Measurements from ENCODE around the gene FNBP1.

DNA sequence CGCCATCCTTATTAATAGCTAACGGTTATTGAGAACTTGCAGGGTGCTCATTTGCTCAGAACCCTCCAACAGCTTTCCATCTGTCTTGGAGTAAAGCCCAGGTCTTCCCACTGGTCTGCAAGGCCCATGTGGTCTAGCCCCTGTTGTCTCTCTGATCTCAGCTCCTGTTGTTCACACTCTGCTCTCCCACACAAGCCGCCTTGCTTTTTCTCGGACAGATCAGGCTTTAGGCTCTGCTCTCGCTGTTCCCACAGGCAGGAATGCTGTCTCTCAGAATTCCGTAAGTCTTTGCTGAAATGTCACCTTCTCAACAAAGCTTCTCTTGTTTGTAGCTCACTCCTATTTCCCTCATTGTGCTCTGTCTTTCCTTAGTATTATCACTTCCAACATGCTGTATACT is 45.1 kb upstream of the FNBP1 start:
- TF ChIP-seq POLR2A (IDR thresholded peaks at IDR 0.05) (no peak), EP300 (IDR thresholded peaks at IDR 0.05) (no peak), POLR2AphosphoS5 (IDR thresholded peaks at IDR 0.05) (no peak)
- TF ChIP-seq, protein P1, sequence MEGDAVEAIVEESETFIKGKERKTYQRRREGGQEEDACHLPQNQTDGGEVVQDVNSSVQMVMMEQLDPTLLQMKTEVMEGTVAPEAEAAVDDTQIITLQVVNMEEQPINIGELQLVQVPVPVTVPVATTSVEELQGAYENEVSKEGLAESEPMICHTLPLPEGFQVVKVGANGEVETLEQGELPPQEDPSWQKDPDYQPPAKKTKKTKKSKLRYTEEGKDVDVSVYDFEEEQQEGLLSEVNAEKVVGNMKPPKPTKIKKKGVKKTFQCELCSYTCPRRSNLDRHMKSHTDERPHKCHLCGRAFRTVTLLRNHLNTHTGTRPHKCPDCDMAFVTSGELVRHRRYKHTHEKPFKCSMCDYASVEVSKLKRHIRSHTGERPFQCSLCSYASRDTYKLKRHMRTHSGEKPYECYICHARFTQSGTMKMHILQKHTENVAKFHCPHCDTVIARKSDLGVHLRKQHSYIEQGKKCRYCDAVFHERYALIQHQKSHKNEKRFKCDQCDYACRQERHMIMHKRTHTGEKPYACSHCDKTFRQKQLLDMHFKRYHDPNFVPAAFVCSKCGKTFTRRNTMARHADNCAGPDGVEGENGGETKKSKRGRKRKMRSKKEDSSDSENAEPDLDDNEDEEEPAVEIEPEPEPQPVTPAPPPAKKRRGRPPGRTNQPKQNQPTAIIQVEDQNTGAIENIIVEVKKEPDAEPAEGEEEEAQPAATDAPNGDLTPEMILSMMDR (IDR thresholded peaks at IDR 0.05) = no peak

Measured in sigmoid colon (tissue), 4 donors.